K562 treated with DMSO at 1 percent for 24 hours (cell line): Measurements from ENCODE around the gene PIBF1. TPM values are rescaled to one million over a fixed set of nuclear protein-coding genes. Genes with fewer than 3 reads are reported as not detected.

Experiments used
- total RNA-seq: library from RNA; unstranded; fragments of 300-600 nt; gene quantifications from 2 replicates; pipeline ENCODE4 v1.2.3, GENCODE V29; 2022; ENCODE audit warnings: low read depth; ENCODE audit not compliant: insufficient read depth

Gene PIBF1
- 4.5 and 6.8 TPM in 2 replicates for total RNA-seq

GRCh38 chr13:72781451-72782439 is at the start of gene PIBF1, which contains the start of gene DIS3:
TSS of gene PIBF1 (plus strand) at chr13:72782133. CDS start at chr13:72783470, 1,337 bp downstream.
TSS of gene DIS3 (minus strand) at chr13:72781900. CDS start at chr13:72781832, 68 bp downstream.

GRCh38 chr13:73058736-73059459 is 277.0 kb downstream of the PIBF1 start, which contains the start of gene KLF5:
TSS of gene KLF5 (plus strand) at chr13:73059005. CDS start at chr13:73059328, 323 bp downstream.

Other genes with a start within 250 kb of the PIBF1 start
- gene MZT1, start 54.5 kb upstream of the PIBF1 start, total RNA-seq: 8.2 and 12.1 TPM in 2 replicates
- gene BORA, start 54.2 kb upstream of the PIBF1 start, total RNA-seq: 5.3 and 6.1 TPM in 2 replicates
- 10.0 and 13.9 TPM in 2 replicates for gene DIS3, start 233 bp upstream of the PIBF1 start, total RNA-seq